ENCODE measurements around the gene FHL2.

DNA sequence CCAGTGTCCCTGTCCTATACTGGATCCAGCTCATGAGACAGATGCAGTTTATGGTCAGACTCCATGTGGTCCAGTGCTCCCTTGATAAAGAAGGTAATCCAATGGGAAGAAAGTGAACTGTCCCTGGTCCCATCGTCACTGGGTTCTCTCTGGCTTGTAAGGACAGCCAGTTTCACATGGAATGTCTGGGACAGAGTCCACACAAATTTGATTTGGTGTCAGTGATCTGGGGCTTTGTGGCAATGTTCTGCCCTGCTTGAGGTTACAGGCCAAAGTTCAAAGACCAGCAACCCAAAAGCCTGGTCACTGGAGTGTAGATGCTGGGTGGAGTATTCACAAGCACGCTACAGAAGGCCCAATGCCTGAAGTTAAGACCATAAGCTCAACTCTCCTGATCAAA lies 22.2 kb upstream of the FHL2 start:
- no peak for TF ChIP-seq EP300 (IDR thresholded peaks at IDR 0.05)
- TF ChIP-seq, protein P1, sequence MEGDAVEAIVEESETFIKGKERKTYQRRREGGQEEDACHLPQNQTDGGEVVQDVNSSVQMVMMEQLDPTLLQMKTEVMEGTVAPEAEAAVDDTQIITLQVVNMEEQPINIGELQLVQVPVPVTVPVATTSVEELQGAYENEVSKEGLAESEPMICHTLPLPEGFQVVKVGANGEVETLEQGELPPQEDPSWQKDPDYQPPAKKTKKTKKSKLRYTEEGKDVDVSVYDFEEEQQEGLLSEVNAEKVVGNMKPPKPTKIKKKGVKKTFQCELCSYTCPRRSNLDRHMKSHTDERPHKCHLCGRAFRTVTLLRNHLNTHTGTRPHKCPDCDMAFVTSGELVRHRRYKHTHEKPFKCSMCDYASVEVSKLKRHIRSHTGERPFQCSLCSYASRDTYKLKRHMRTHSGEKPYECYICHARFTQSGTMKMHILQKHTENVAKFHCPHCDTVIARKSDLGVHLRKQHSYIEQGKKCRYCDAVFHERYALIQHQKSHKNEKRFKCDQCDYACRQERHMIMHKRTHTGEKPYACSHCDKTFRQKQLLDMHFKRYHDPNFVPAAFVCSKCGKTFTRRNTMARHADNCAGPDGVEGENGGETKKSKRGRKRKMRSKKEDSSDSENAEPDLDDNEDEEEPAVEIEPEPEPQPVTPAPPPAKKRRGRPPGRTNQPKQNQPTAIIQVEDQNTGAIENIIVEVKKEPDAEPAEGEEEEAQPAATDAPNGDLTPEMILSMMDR (IDR thresholded peaks at IDR 0.05): no peak
- no peak for TF ChIP-seq POLR2A (IDR thresholded peaks at IDR 0.05)

Measured in upper lobe of left lung (tissue), 4 donors.